WTC11 (cell line): ENCODE data around the gene NACC2.

Experiments
- CBFB ChIP-seq: sonication (generic); formaldehyde crosslinking; IDR thresholded peaks from 2 replicates; pipeline ENCODE4 v1.8.1; 2022; ENCODE audit warnings: mild to moderate bottlenecking, low read depth, missing genetic modification reagents
- FOXP1 ChIP-seq: sonication (generic); formaldehyde crosslinking; IDR thresholded peaks from 2 replicates; pipeline ENCODE4 v1.8.0; 2022; ENCODE audit warnings: missing genetic modification reagents, mild to moderate bottlenecking, moderate library complexity, borderline replicate concordance
- TF ChIP-seq, protein P1 (sequence below): sonication (generic); formaldehyde crosslinking; IDR thresholded peaks from 2 replicates; pipeline ENCODE4 v1.8.1; 2022; ENCODE audit warnings: low read depth, missing genetic modification reagents, borderline replicate concordance
- TF ChIP-seq, protein P2 (sequence below): sonication (generic); formaldehyde crosslinking; IDR thresholded peaks from 2 replicates; pipeline ENCODE4 v1.8.0; 2022; ENCODE audit warnings: mild to moderate bottlenecking, missing genetic modification reagents
- TF ChIP-seq, protein P3 (sequence below): sonication (generic); formaldehyde crosslinking; IDR thresholded peaks from 2 replicates; pipeline ENCODE4 v1.8.1; 2022; ENCODE audit warnings: mild to moderate bottlenecking, missing genetic modification reagents, moderate library complexity, borderline replicate concordance
- TF ChIP-seq, protein P4 (sequence below): sonication (generic); formaldehyde crosslinking; IDR thresholded peaks from 2 replicates; pipeline ENCODE4 v1.8.1; 2023; ENCODE audit warnings: mild to moderate bottlenecking, missing genetic modification reagents, moderate library complexity
- TF ChIP-seq, protein P5 (sequence below): sonication (generic); formaldehyde crosslinking; IDR thresholded peaks from 2 replicates; pipeline ENCODE4 v1.8.0; 2022; ENCODE audit warnings: missing genetic modification reagents
- TF ChIP-seq, protein P6 (sequence below): fragments of 200-600 bp; IDR thresholded peaks from 2 replicates; pipeline ENCODE4 v1.8.0; 2022; ENCODE audit warnings: antibody characterized with exemption
- TF ChIP-seq, protein P7 (sequence below): sonication (generic); formaldehyde crosslinking; IDR thresholded peaks from 2 replicates; pipeline ENCODE4 v1.8.1; 2023; ENCODE audit warnings: mild to moderate bottlenecking, missing genetic modification reagents

DNA sequence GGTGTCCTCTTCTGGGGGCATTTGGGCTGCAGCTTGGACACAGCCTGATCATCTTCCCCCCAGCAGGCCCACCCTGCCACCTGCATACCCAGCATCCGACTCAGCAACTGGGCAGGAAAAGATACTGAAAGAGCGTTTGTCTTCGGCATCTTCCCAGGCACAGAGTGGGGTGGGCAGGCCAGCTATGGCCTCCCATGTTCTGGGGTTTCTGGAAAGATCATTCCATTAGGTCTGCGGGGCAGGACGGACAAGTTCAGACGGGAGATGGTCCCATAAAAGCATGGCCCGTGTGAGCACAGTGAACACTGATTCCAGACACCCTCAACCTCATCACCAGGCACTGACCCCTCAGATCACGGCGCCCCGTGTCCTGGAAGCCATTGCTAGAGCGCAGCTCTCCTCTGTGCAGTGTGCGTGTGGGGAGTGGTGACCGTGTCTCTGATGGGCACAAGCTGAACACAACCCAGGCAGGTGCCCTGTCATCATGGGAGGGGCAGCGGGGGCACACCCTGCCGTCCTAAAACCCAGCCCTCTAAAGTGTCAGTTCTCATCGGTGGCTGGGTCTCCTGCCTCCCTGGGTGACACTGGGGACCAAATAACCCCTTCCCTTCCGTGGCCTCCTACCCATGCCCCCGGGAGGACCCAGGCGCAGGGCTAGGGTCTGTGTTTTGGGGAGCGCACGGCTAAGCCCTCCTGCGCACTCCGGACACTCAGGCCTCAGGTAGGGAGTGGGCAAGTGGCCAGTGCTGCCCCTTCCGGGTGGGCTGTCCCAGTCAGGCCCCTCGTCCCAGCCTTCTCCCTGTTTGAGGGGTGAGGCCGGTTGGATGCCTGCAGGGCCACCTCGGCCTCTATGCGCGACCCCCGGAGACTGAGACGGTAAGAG is 36.8 kb upstream of the NACC2 start:
- TF ChIP-seq, protein P1, sequence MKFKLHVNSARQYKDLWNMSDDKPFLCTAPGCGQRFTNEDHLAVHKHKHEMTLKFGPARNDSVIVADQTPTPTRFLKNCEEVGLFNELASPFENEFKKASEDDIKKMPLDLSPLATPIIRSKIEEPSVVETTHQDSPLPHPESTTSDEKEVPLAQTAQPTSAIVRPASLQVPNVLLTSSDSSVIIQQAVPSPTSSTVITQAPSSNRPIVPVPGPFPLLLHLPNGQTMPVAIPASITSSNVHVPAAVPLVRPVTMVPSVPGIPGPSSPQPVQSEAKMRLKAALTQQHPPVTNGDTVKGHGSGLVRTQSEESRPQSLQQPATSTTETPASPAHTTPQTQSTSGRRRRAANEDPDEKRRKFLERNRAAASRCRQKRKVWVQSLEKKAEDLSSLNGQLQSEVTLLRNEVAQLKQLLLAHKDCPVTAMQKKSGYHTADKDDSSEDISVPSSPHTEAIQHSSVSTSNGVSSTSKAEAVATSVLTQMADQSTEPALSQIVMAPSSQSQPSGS (CRISPR knock-in tag): no peak
- TF ChIP-seq, protein P2, sequence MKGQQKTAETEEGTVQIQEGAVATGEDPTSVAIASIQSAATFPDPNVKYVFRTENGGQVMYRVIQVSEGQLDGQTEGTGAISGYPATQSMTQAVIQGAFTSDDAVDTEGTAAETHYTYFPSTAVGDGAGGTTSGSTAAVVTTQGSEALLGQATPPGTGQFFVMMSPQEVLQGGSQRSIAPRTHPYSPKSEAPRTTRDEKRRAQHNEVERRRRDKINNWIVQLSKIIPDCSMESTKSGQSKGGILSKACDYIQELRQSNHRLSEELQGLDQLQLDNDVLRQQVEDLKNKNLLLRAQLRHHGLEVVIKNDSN: no peak
- TF ChIP-seq, protein P3, sequence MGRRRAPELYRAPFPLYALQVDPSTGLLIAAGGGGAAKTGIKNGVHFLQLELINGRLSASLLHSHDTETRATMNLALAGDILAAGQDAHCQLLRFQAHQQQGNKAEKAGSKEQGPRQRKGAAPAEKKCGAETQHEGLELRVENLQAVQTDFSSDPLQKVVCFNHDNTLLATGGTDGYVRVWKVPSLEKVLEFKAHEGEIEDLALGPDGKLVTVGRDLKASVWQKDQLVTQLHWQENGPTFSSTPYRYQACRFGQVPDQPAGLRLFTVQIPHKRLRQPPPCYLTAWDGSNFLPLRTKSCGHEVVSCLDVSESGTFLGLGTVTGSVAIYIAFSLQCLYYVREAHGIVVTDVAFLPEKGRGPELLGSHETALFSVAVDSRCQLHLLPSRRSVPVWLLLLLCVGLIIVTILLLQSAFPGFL (CRISPR knock-in tag): no peak
- TF ChIP-seq, protein P4, sequence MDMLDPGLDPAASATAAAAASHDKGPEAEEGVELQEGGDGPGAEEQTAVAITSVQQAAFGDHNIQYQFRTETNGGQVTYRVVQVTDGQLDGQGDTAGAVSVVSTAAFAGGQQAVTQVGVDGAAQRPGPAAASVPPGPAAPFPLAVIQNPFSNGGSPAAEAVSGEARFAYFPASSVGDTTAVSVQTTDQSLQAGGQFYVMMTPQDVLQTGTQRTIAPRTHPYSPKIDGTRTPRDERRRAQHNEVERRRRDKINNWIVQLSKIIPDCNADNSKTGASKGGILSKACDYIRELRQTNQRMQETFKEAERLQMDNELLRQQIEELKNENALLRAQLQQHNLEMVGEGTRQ (CRISPR knock-in tag): no peak
- TF ChIP-seq, protein P5, sequence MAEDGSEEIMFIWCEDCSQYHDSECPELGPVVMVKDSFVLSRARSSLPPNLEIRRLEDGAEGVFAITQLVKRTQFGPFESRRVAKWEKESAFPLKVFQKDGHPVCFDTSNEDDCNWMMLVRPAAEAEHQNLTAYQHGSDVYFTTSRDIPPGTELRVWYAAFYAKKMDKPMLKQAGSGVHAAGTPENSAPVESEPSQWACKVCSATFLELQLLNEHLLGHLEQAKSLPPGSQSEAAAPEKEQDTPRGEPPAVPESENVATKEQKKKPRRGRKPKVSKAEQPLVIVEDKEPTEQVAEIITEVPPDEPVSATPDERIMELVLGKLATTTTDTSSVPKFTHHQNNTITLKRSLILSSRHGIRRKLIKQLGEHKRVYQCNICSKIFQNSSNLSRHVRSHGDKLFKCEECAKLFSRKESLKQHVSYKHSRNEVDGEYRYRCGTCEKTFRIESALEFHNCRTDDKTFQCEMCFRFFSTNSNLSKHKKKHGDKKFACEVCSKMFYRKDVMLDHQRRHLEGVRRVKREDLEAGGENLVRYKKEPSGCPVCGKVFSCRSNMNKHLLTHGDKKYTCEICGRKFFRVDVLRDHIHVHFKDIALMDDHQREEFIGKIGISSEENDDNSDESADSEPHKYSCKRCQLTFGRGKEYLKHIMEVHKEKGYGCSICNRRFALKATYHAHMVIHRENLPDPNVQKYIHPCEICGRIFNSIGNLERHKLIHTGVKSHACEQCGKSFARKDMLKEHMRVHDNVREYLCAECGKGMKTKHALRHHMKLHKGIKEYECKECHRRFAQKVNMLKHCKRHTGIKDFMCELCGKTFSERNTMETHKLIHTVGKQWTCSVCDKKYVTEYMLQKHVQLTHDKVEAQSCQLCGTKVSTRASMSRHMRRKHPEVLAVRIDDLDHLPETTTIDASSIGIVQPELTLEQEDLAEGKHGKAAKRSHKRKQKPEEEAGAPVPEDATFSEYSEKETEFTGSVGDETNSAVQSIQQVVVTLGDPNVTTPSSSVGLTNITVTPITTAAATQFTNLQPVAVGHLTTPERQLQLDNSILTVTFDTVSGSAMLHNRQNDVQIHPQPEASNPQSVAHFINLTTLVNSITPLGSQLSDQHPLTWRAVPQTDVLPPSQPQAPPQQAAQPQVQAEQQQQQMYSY (CRISPR knock-in tag): no peak
- TF ChIP-seq FOXP1 (CRISPR knock-in tag) (no peak), CBFB (CRISPR knock-in tag) (no peak)
- TF ChIP-seq, protein P6, sequence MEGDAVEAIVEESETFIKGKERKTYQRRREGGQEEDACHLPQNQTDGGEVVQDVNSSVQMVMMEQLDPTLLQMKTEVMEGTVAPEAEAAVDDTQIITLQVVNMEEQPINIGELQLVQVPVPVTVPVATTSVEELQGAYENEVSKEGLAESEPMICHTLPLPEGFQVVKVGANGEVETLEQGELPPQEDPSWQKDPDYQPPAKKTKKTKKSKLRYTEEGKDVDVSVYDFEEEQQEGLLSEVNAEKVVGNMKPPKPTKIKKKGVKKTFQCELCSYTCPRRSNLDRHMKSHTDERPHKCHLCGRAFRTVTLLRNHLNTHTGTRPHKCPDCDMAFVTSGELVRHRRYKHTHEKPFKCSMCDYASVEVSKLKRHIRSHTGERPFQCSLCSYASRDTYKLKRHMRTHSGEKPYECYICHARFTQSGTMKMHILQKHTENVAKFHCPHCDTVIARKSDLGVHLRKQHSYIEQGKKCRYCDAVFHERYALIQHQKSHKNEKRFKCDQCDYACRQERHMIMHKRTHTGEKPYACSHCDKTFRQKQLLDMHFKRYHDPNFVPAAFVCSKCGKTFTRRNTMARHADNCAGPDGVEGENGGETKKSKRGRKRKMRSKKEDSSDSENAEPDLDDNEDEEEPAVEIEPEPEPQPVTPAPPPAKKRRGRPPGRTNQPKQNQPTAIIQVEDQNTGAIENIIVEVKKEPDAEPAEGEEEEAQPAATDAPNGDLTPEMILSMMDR: no peak
- TF ChIP-seq, protein P7, sequence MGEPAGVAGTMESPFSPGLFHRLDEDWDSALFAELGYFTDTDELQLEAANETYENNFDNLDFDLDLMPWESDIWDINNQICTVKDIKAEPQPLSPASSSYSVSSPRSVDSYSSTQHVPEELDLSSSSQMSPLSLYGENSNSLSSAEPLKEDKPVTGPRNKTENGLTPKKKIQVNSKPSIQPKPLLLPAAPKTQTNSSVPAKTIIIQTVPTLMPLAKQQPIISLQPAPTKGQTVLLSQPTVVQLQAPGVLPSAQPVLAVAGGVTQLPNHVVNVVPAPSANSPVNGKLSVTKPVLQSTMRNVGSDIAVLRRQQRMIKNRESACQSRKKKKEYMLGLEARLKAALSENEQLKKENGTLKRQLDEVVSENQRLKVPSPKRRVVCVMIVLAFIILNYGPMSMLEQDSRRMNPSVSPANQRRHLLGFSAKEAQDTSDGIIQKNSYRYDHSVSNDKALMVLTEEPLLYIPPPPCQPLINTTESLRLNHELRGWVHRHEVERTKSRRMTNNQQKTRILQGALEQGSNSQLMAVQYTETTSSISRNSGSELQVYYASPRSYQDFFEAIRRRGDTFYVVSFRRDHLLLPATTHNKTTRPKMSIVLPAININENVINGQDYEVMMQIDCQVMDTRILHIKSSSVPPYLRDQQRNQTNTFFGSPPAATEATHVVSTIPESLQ (CRISPR knock-in tag): no peak
